ENCODE measurements around the gene MAP2K4.

- TF ChIP-seq RFX5 (IDR thresholded peaks at IDR 0.05; ENCODE audit: low read depth, low read length) (no peak), CTCF (conservative IDR thresholded peaks at IDR 0.05; ENCODE audit: low read depth, low read length) (no peak)
Observed at GRCh38 chr17:12024327-12024726, 3.6 kb downstream of the MAP2K4 start.

Measured in IMR-90 (cell line).